HL-60/S4 treated with retinoic acid at 250 ng/mL for 4 days and 3 days (cell line): ENCODE measurements around the gene CFAP43.

ENCODE experiments used
- in situ Hi-C: fragments of 300-500 bp; cut with MboI; formaldehyde crosslinking; loops from 2 replicates; pipeline ENCODE4 v1.7.0; 2022; ENCODE audit warnings: low sequenced_read_pairs

The CFAP43 gene

DNA sequence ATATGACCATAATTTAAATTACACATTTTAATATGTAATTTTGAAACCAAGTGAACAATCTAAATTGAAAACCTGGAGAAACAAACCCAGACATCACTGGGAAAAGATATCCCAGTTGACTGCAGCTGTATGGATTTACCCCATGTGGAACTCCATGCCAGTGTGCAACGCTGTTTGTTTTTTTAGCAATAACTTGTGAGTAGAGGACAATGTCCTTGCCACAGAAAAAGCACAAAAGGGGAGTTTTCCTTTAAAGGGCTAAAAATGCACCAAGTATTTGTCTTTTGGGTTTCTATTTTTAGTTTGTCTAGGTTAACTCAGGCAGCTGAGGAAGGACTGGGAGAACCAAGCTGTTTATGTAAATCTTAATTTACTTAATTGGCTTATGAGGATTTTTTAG lies 131.4 kb downstream of the CFAP43 start:
- in situ Hi-C loops = no loop called here

DNA sequence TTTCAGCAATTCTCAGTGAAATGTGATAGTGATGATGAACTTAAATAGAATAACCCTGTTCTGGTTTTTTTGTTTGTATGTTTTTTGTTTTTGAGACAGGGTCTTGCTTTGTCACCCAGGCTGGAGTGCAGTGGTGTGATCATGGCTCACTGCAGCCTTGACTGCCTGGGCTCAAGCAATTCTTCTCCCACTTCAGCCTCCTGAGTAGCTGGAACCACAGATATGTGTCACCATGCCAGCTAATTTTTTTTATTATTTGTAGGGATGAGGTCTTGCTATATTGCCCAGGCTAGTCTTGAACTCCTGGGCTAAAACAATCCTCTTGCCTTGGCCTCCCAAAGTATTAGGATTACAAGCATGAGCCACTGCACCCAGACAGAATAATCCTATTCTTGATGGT lies 132.2 kb downstream of the CFAP43 start:
- in situ Hi-C loops = no loop called here

DNA sequence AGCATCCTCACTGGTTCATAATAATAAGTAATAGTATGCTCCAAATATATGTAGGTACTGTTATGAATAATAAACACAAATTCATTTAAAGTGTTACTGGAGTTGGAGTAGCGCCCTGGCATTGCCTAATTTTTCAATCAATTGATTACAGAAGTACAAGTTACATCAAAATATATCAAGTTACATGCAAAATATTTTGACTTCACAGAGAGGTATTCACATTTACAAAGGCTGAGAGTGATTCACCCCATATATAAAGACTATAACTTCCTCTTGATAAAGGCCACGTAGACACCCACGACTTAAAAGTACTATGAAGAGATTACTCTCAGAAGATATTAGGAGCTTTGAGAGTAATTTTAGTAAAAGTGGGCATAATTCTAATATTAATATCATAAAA lies 132.9 kb downstream of the CFAP43 start:
- in situ Hi-C loops = no loop called here

DNA sequence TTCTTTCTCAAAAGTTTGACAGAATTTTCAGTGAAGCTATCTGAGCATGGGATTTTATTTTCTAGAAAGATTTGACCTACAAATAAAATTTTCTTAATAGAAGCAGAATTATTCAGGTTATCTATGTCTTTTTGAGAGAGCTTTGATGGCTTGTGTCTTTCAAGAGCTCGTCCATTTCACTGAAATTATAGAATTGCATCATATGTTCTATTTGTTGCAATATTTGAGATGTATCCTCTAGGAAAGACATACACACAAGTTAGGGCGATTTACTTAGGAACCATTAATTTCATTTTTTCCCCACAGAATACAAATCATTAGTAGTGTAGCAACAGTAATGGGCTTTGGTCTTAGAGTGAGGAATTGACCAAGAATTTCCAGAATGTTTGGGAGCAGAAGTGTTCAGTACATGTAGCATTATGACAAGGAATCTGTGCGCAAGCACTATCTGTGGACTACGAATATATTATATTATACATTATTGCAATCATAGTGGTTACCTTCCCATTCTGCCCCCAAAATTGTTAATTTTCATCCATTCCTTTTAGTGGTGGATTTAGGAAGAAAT lies 133.7 kb downstream of the CFAP43 start:
- in situ Hi-C loops = no loop called here

DNA sequence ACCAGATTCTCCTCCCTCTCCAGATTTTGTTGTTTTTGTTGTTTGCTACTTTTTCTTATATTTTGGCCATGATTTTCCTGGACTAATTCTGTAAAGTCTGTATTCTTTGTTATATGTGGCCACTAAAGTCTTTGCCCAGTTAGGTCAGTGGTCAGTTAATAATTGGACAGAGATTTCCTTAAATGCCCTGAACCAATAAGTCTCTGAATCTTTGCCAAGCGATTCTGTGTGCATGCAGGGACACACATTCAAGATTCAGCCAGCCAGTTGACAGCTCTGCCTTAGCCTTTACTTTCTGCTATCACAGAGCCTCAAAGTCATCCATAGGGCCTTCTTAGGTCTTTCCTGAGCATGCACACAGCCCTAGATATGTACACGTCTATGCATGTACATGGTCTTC lies 135.5 kb downstream of the CFAP43 start:
- in situ Hi-C loops = no loop called here

DNA sequence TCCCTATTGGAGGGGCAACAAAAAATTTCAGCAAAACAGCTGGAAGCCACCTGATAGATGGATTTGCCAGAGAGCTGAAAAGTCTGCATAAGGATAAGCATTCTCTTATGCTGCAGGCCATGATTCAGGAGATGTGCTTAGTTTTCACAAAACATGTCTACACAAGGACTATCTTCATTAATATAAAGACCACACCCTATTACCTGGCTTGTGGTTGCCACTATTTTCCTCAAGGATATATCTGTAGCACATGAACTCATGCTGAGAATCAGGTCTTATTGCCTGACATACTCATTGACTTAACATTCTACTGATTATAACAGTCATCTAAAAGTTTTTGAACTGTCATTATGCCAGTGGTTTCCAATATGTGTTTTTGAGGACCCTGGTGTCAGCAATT lies 139.4 kb downstream of the CFAP43 start:
- in situ Hi-C loops = no loop called here

DNA sequence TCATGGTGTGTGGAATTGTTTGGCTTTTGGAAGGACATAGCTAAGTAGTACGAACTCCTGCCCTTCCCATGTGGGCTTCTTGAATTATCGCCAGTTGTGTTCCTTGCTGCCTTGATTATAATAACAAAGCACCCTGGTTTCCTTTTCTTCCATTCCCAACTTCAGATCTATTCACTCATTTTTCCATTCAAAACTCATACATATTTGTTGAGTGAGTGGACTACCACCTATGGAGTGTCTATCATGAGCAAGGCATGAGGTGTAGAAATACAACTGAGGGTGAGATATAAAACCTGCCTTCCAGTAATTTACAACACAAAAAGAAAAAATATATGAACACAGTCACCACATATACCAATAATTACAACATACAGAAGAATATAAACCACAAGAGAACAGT lies 141.6 kb downstream of the CFAP43 start:
- in situ Hi-C loops = no loop called here

DNA sequence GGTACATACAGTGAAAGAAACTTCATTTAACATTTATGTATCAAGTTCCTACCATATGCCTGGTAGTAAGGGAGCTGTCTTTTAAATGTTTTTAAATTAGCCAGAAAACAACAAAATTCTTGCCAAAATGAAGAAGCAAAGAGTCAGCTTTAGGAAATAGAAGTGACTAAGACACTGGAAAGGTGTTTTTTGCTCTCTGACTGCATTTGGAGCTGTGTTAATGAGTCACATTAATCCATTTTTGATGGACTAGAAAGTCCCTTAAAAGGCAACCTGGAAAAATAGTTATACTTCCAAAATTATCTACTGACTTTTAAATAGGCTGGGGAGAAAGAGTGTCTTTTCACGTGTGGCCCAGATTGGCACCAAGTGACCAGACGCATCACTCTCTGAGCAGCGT lies 142.5 kb downstream of the CFAP43 start:
- in situ Hi-C loops = no loop called here

DNA sequence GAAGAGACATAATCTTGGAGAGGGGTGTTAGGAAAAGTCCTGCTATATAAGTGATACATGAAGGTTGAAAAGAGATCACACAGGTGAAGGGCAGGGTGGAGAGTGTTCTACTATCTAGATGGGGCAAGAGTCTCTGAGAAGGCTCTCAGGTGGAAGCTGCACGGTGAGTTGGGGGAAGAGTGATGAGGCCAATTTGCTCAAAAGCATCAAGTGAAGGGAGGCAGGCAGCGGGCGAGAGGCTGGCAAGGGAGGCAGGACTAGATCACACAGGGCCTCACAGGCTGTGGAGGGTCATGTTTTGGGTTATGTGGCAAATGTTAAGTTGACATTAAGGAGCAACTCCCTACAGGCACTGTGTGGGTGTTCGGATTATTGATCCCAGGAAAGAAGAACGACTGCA lies 143.9 kb downstream of the CFAP43 start:
- in situ Hi-C loops = no loop called here

DNA sequence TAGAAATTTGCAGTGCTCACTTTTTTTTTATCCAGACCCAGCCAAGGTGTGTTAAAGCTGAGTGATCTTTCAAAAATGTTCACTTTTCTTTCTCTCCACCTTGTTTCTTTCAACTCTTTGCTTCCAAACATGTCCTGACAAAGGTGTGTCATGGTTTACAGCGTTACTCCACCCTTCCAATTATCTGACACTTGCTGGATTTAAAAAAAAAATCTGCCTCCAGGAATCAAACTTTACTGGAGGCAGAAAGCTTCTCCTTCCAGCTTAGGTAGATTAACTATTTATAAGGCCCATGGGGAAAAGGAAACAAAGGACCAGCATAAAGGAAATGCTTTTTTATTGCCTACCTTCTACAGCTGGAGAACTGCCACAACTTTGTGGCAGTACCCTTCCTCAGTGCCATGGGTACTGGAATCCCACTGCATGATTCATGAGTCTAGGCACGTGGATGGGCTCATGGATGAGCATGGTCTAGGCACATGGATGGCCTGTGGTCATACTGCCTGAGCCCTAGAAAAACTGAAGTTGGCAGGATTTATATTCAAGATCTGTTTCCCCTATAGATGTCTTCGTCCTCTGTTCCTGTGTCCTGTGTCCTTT lies 146.3 kb downstream of the CFAP43 start, which contains the start of gene COL17A1:
Gene COL17A1, minus strand, starts transcription at position 80 of the 600 bp plus-strand sequence. CDS start 5,207 bp downstream, outside the sequence.
- in situ Hi-C loops = no loop called here

DNA sequence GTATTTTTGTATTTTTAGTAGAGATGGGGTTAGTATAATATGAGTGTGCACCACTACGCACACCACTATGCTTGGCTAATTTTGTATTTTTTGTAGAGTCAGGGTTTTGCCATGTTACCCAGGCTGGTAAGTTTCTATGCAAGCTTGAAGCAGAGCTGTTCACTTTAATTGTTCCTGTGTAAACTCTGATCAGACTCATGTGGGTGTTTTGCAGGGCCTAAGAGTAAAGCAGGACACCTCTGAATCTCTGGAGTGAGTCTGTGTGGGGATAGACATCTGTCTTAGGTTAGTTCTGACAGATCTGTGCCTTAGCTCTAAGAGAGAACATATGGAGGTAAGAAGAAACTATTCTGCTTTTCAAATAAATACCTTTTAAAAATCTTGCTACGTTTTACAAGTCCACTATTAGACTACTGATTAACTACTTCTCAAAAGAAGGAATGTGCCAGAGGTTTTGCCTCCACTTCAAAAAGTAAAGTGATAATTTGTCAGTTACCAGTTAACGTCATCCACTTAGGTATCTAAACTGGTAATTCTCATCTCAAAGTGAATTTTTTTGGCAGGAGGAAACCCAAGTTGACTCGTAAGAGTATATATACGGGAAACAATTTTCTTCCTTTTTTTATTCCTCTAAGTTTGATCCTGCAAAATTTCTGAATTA lies 147.6 kb downstream of the CFAP43 start:
- in situ Hi-C loops = no loop called here

DNA sequence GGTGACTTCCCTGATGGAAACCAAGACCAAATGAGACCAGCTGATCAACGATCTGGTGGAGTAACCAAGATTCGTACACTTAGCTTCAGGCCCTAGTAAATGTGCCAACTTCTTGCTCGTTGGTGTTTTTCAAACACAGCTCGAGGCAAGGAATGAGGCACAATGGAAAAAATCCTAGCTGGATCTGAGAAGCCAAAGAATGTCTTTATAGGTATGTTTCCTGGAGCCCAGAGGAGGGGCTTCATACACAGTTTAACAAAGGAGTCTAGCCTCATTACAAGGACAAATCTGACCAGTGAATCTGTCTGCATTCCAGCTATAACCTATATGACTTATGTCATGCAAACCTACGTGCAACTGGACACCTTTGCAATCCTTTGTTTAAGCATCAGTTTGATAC lies 150.2 kb downstream of the CFAP43 start:
- in situ Hi-C loops = no loop called here

DNA sequence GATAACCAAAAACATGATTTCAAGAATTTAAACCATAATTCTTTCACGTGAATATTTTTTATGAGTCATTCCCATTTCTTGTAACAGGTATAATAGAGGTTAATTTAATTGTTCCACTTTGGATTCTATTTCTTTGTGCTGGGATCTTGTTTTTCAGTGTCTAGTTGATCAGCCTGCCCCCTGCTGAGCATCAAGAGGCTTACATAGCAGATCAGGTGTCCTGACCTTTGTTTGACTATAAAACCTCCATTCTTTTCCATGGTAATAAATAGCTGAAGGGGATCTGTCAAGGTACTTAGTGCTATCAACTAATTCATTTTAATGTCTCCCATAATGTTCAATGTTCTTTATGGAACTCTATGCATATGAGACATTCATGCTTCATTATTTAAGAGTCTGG lies 151.4 kb downstream of the CFAP43 start:
- in situ Hi-C loops = no loop called here
